Omental fat pad (tissue), 4 donors: ENCODE results near the gene NOS3. TPM values are rescaled to one million over a fixed set of nuclear protein-coding genes. Genes with fewer than 3 reads are reported as not detected.
A peak's percentile ranks its signal among the peaks of the same experiment; 100 is the strongest.

ENCODE experiments used
- ATAC-seq: fragments of 150-250 bp; one replicate; pipeline ENCODE4 v1.9.1; 2016; ENCODE audit warnings: mild to moderate bottlenecking, moderate library complexity; ENCODE audit not compliant: low FRiP score
- DNase-seq: peaks from one replicate; pipeline ENCODE4 v3.0.0-alpha.2; 2019; ENCODE audit warnings: low spot score
- total RNA-seq, 4 donors: library from RNA; depleted of rRNA; stranded (reverse); fragments of >200 nt; gene quantifications; one replicate each; pipeline ENCODE4 v1.1.0, GENCODE V29; 2016
- TF ChIP-seq, protein P1 (sequence below), 3 donors: fragments of 450-650 bp; IDR thresholded peaks; one replicate each; pipeline ENCODE4 v1.5.1; 2016 to 2017; ENCODE audit warnings: antibody characterized with exemption in 3 of 3, mild to moderate bottlenecking in 3 of 3, moderate library complexity in 2 of 3

NOS3 gene
- total RNA-seq, 4 donors from 2014 or later: 11.2 to 75.3 (median 25.2) TPM

DNA sequence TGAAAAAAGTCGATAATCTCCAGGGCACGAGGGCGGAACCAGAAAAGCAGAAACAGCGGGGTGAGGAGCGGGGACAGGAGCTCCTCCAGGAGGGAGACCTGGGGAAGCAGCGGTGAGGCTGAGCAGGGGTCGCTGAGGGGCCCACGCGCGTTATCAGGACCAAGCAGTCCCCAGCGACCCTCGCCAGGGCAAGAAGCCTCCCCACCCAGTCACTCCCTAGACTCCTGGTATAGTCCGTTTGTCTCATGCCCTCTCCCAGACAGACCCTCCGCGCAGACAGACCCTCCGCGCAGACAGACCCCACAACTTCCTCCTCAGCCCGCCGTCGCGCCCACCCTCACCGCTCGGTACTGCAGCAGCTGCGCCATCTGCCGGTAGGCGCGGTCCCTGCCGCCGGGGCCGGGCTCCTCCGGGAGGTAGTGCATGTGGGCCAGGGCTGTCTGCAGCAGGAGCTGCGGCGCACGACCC, 27.2 kb downstream of the NOS3 start:
- TF ChIP-seq, protein P1, sequence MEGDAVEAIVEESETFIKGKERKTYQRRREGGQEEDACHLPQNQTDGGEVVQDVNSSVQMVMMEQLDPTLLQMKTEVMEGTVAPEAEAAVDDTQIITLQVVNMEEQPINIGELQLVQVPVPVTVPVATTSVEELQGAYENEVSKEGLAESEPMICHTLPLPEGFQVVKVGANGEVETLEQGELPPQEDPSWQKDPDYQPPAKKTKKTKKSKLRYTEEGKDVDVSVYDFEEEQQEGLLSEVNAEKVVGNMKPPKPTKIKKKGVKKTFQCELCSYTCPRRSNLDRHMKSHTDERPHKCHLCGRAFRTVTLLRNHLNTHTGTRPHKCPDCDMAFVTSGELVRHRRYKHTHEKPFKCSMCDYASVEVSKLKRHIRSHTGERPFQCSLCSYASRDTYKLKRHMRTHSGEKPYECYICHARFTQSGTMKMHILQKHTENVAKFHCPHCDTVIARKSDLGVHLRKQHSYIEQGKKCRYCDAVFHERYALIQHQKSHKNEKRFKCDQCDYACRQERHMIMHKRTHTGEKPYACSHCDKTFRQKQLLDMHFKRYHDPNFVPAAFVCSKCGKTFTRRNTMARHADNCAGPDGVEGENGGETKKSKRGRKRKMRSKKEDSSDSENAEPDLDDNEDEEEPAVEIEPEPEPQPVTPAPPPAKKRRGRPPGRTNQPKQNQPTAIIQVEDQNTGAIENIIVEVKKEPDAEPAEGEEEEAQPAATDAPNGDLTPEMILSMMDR (IDR thresholded peaks at IDR 0.05): peak in 1 of 3 donors; percentile 40
- DNase-seq (peak; percentile 66), ATAC-seq (peak; percentile 79)

DNA sequence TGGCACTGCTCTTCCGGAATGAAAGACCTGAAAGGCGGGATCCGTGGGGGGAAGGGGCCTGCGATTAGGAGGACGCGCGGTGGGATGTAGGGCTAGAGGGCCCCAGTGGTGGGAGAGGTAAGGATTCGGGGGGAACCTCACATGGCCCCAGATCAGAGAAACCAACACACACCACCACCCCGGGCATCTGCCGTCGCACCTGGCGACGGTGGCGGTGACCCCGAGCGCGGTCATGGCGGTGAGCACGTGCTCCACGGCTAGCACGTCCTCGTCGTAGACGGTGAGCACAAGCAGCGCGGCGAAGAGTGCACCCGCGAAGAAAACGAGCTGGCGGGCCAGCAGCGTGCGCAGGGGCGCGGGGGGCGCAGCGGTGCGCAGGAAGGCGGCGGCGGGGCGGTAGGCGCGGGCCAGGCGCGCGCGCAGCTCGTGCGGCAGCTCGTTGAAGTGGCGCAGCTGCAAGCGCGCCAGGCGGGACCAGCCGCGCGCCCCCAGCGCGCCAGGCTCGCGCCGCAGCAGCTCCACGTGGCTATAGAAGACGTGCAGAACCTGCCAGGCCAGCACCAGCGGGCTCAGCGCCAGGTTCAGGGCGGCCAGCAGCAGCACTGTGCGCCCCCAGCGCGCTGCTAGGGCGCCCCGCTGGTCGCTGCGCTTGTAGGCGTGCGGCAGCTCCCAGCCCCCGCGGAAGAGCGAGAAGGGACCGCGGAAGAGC, 27.8 kb downstream of the NOS3 start:
- ATAC-seq (no peak), DNase-seq (no peak)
- TF ChIP-seq, protein P1 (IDR thresholded peaks at IDR 0.05): no peak

DNA sequence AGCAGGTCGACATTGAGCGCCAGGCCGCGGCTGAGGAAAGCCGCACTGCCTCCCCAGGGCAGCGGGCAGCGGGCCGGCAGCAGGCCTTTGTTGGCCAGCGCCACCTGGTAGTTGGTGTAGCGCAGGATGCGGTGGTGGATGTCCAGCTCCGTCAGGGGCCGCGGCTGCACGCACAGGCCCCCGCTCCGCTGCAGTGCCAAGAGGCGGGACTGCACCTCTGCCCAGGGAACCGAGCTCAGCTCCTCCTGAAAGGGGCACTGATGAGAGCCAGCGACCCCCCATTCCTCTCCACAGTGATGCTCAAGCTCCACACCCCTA, 28.3 kb downstream of the NOS3 start:
- TF ChIP-seq, protein P1 (IDR thresholded peaks at IDR 0.05): no peak
- DNase-seq: no peak
- no peak for ATAC-seq

DNA sequence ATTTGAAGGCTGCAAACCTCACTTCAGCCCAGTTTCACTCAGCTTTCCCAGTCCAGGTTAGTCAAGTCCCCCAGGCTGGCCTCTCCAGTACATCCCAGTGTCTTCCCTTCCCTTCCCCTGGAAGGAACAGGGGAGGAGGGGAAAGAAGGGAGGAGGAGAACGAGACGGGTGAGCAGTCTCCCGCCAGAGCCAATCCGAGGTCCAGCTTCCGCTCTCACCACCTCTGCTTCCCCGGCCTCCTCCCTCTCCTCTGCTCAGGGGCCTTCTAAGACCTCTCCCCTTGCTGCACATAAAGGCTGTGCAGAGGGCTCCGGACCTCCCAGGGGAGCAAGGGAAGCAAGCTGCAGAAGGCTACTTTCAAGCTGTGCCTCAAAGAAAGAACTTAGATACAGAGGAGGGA, 29.4 kb downstream of the NOS3 start:
- DNase-seq (no peak), ATAC-seq (no peak)
- TF ChIP-seq, protein P1 (IDR thresholded peaks at IDR 0.05): no peak

DNA sequence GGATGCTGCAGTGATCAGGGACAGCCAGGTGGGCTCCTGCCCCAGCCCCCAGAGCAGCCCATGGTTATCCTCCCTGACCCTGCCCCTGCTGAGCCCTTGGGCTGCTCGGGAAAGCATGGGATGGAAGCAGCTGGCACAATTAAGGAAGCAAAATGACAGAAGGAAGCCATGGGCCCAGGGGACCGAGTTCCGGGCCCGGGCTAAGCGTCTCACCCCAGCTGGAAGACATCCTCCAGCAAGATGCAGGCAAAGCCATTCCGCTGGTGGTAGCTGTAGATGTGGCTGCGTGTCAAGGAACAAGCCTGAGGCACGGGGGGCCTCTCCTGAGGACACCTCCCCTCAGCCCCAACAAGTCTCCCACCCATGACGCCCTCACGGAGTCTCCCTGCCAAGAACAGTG, 32.4 kb downstream of the NOS3 start:
- DNase-seq: no peak
- no peak for ATAC-seq
- TF ChIP-seq, protein P1 (IDR thresholded peaks at IDR 0.05): no peak

DNA sequence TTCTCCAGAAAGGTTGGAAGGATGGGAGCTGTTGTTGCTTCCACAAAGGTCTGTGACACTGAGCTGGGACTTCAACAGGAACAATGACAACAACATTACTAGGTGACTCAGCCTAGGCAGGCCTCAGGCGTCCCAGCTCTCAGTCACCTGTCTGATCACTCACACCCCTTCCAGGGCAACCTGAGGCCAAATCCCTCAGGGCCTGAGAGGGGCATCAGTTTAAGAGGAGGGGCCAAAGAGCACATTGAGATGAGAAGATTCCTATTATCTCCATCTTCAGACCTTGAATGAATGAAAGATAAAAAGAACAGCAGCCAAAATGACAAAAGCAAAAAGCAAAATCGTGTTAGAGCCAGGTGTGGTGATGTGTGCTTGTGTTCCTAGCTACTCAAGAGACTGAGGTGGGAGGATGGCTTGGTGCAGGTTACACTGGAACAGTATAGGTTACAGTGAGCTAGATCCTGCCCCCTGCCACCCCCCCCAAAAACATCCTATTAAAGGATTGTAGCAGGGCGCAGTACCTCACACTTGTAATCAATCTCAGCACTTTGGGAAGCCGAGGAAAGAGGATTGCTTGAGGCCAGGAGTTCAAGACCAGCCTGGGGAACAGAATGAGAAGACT, 33.7 kb downstream of the NOS3 start, which contains the start of gene ATG9B:
ATG9B (minus strand) TSS at position 60 of the 622 bp plus-strand sequence. CDS start 71 bp downstream, outside the sequence.
- no peak for ATAC-seq
- TF ChIP-seq, protein P1 (IDR thresholded peaks at IDR 0.05): no peak
- no peak for DNase-seq
